Fibroblast of pulmonary artery (primary cell): ENCODE results near the gene REPS2.
A peak's percentile ranks its signal among the peaks of the same experiment; 100 is the strongest.

Source experiments
- DNase-seq: peaks from one replicate; pipeline ENCODE4 v3.0.0-alpha.2; 2010; ENCODE audit warnings: low read depth
- H3K4me3 ChIP-seq: replicated peaks from 2 replicates; pipeline ENCODE4 v1.5.1; 2011; ENCODE audit warnings: low read depth, mild to moderate bottlenecking, control low read depth, low read length, moderate library complexity
- TF ChIP-seq, protein P1 (sequence below): IDR thresholded peaks from 2 replicates; pipeline ENCODE4 v1.5.1; 2011; ENCODE audit warnings: mild to moderate bottlenecking, control low read depth, low read length, inconsistent platforms; ENCODE audit errors: missing control alignments

Gene REPS2

DNA sequence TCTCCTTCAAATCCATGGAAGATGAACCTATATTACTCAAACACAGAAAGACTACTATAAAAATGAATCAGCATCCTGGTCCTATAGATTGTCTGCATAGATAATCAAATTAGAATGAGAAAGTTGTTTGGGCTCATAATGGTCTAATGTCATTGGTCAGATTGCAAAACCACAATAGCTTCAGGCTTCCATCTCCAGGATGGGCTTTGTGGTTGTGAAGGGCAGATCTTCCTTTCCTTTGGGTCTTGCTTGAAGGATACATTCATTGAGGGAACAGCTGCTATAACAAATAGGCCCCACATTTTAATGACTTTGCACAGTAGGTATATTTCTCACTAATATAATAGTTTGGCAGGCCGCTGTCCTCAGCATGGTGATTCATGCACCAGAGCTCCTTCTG lies 94.3 kb downstream of the REPS2 start:
- no peak for DNase-seq
- TF ChIP-seq, protein P1, sequence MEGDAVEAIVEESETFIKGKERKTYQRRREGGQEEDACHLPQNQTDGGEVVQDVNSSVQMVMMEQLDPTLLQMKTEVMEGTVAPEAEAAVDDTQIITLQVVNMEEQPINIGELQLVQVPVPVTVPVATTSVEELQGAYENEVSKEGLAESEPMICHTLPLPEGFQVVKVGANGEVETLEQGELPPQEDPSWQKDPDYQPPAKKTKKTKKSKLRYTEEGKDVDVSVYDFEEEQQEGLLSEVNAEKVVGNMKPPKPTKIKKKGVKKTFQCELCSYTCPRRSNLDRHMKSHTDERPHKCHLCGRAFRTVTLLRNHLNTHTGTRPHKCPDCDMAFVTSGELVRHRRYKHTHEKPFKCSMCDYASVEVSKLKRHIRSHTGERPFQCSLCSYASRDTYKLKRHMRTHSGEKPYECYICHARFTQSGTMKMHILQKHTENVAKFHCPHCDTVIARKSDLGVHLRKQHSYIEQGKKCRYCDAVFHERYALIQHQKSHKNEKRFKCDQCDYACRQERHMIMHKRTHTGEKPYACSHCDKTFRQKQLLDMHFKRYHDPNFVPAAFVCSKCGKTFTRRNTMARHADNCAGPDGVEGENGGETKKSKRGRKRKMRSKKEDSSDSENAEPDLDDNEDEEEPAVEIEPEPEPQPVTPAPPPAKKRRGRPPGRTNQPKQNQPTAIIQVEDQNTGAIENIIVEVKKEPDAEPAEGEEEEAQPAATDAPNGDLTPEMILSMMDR, result no peak
- H3K4me3 ChIP-seq, result no peak overlapping the region

DNA sequence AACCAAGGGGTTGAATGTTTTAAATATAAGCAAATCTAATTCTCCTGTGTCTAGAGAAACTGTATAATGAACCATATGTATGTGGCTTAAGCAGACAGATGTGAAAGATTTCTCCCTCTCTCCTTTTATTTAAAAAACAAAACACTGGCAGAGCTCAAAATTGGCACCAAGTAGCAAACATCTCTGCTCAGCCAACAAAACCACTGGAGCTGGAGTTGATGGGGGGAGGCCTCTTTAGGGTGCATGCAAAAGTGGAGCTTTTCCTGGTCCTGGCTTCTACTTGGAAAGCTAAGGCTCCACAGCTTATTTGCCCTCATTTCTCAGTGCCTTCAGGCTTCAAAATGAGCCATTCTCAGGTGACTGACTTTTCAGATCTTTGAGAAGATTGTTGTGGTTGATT lies 95.6 kb downstream of the REPS2 start:
- no peak for DNase-seq

DNA sequence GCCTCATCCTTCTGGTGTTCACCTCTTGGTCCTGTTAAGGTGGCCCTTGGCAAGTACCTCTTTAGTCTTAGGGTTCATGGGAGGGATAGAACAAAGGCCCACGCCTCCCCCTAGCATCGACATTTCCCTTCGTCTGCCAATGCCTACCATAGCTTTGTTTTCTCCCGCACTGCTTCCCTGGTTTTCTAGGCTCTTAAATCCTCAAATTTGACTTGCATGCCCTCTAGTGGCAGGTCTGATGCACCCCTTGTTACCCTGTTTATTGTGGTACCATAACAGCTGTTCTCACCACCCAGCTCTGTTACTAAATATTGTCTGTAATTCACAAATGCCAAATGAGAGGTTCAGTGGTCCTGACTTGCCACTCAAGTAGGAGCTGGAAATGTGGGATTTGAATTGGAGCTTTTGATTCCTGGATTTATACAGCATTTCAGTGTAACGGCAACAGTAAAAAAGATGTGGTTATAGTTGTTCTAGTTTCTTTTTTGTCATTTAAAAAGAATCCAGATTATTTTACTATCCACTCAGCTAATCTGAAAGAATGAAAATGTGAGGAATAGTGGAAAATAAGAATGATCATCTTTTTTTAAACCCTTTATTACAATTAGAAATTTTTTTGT lies 100.1 kb downstream of the REPS2 start:
- TF ChIP-seq, protein P1, result peak; percentile 72
- peak; percentile 81 for DNase-seq
- H3K4me3 ChIP-seq, result no peak overlapping the region

More for the DNA sequence above, 95.6 kb downstream of the REPS2 start:
- TF ChIP-seq, protein P1, result no peak
- no peak overlapping the region for H3K4me3 ChIP-seq

DNA sequence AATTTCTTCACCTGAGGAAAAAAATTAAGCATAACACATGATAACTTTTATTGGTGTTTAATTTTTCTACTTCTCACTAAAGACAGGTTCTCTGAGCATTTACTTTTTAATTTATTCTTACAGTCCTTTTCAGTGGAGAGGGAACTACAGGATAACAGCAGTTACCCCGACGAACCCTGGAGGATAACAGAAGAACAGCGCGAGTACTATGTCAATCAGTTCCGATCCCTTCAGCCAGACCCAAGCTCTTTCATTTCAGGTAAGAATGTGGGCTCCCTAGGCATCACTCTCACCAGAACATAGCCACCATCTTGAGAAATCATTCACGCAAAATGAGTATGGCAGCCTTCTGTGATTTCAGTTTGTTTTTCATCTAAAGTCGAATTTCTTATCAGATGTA lies 100.8 kb downstream of the REPS2 start:
- no peak for DNase-seq
- H3K4me3 ChIP-seq, result no peak overlapping the region
- TF ChIP-seq, protein P1, result no peak

DNA sequence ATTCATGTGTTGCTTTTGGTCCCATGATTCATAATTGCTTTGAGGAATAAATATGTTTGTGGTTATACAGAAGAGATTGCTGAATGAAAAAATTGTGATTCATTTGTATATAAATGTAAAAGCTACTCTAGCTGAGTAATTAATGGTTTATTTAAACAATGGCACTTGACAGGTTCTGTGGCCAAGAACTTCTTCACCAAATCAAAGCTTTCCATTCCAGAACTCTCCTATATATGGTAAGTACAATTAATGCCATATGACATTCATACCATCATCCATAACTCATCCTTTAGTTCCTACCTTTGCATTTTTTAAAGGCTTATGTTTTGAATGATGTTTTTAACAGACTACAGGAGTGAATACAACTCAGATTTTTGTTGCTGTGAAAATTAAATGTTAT lies 105.8 kb downstream of the REPS2 start:
- TF ChIP-seq, protein P1, result no peak
- no peak for DNase-seq
- H3K4me3 ChIP-seq, result no peak overlapping the region

DNA sequence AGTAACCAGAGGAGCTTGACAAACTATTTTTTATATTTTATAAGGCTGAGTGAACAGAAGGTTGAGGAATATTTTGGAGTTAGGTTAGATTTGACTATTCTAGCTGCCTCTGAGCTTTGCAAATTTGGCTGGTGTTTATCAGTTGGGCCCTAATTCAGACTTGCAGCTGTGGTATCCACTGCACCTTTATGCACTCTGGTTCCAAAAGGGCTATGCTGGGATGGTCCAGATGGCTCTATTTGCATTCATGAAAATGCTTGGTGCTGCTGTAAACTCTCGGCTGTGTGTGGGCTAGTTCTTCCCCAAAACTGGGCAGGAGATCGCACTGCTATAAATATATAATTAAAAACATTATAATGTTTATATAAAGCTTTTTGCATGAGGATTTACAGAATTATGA lies 106.3 kb downstream of the REPS2 start:
- no peak for DNase-seq
- TF ChIP-seq, protein P1, result no peak
- H3K4me3 ChIP-seq, result no peak overlapping the region

DNA sequence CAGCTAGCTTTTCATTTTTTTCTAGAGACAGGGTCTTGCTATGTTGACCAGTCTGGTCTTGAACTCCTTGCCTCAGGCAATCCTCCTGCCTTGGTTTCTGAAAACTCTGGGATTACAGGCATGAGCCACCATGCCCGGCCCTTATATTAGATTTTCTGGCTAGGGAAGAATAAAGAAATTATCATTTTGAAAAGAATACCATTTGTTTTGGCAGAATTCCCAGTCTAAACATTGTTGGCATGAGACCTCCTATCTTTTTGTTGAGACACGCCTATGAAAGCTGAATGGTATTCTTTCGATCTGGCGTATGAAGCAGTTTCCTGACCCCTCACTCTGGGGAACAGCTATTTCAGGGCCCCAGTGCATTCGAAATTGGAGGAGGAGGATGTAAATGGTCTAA lies 107.0 kb downstream of the REPS2 start:
- peak; percentile 29 for DNase-seq
- H3K4me3 ChIP-seq, result no peak overlapping the region
- TF ChIP-seq, protein P1, result no peak
